ENCODE measurements around the gene CPB1.

GRCh38 chr3:148791920-148792319, 35.7 kb upstream of the CPB1 start:
- no peak for TF ChIP-seq POLR2A (IDR thresholded peaks at IDR 0.05; ENCODE audit: extremely low read depth, insufficient read length)
- TF ChIP-seq CTCF (IDR thresholded peaks at IDR 0.05; ENCODE audit: low read depth, low read length) = no peak
- TF ChIP-seq MYC (IDR thresholded peaks at IDR 0.05; ENCODE audit: low read depth, low read length) = no peak
- TF ChIP-seq MAX (IDR thresholded peaks at IDR 0.05; ENCODE audit: low read depth, low read length) = no peak
